ENCODE measurements around the gene RBM11. TPM values are rescaled to one million over a fixed set of nuclear protein-coding genes. Genes with fewer than 3 reads are reported as not detected.

Gene RBM11
- total and polyA plus RNA-seq, 12 donors, result 0.21 to 1.1 (median 0.47) TPM; not detected in 3

DNA sequence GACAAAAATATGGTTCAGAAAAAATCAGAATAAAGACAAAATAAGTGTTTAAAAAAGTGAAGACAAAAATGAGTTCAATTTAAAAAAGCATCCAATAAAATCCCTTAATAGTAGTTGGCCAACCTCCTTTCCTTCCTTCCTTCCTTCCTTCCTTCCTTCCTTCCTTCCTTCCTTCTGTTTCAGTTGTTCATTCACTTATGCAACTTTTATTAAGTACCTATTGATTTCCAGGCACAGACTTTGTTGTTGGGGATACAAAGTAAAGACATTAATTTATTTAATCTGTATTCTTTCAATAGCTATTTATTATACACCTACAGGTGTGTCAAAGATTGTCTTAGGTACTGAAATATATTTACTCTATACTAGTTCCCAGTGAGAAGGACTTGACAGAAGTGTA is 2.8 kb upstream of the RBM11 start:
- DNase-seq (no peak), ATAC-seq (no peak)
- peaks cover 0 to 43% (median 17%) of the 10 kb centered on the region in 7 donors for H3K27me3 ChIP-seq
- no peaks in the 10 kb centered on the region for H3K36me3 ChIP-seq
- no peak overlapping the region for H3K4me3 ChIP-seq
- no peaks in the 10 kb centered on the region for H3K9me3 ChIP-seq
- intact Hi-C loops (cut with DNase I), result no loop called here
- peaks cover 0 to 8% (median 0%) of the 10 kb centered on the region in 9 donors for H3K4me1 ChIP-seq
- H3K27ac ChIP-seq, result no peak overlapping the region
- TF ChIP-seq, protein P1, sequence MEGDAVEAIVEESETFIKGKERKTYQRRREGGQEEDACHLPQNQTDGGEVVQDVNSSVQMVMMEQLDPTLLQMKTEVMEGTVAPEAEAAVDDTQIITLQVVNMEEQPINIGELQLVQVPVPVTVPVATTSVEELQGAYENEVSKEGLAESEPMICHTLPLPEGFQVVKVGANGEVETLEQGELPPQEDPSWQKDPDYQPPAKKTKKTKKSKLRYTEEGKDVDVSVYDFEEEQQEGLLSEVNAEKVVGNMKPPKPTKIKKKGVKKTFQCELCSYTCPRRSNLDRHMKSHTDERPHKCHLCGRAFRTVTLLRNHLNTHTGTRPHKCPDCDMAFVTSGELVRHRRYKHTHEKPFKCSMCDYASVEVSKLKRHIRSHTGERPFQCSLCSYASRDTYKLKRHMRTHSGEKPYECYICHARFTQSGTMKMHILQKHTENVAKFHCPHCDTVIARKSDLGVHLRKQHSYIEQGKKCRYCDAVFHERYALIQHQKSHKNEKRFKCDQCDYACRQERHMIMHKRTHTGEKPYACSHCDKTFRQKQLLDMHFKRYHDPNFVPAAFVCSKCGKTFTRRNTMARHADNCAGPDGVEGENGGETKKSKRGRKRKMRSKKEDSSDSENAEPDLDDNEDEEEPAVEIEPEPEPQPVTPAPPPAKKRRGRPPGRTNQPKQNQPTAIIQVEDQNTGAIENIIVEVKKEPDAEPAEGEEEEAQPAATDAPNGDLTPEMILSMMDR (IDR thresholded peaks at IDR 0.05), result no peak

DNA sequence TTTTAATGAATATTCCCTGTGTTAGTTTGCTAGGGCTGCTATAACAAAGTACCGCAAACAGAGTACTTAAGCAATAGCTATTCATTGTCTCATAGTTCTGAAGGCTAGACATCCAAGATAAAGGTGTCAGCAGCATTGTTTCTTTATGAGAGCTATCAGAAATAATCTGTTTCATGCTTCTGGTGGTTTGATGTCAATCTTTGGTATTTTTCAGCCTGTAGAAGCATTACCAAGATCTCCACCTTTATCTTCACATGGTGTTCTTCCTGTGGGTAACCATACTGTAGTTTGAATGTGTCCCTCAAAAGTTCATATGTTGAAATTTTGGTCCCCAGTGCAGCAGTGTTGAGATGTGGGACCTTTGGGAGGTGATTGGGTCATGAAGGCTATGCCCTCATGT is 7.4 kb downstream of the RBM11 start:
- no peak for ATAC-seq
- intact Hi-C loops (cut with DNase I), result no loop called here
- Histone ChIP-seq H3K27ac (no peak overlapping the region), H3K27me3 (no peaks in the 10 kb centered on the region), H3K4me1 (no peaks in the 10 kb centered on the region), H3K9me3 (peaks cover 0 to 1% (median 0%) of the 10 kb centered on the region in 11 donors), H3K4me3 (no peak overlapping the region), H3K36me3 (no peaks in the 10 kb centered on the region)
- TF ChIP-seq, protein P1 (IDR thresholded peaks at IDR 0.05), result no peak
- DNase-seq, result no peak
- WGBS, 2 donors, result 87 to 92% methylated on average over 1 of the region's 1 CpG

DNA sequence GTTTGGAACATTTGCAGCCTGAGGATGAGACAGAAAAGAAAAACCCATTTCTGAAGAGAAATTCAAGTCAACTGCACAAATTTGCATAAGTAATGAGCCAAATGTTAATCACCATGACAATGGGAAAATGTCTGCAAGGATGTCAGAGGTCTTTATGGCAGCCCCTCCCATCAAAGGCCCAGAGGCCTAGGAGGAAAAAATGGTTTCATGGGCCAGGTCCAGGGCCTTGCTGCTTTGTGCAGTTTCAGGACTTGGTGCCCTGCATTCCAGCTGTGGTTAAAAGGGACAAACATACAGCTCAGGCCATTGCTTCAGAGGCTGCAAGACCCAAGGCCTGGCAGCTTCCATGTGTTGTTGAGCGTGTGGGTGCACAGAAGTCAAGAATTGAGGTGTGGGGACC is 13.4 kb downstream of the RBM11 start:
- no peak for ATAC-seq
- no peaks in the 10 kb centered on the region for H3K36me3 ChIP-seq
- H3K27ac ChIP-seq, result no peak overlapping the region
- DNase-seq, result no peak
- intact Hi-C loops (cut with DNase I), result no loop called here
- WGBS, 2 donors, result 54 to 63% methylated on average over 1 of the region's 1 CpG
- no peak overlapping the region for H3K4me3 ChIP-seq
- H3K27me3 ChIP-seq, result no peaks in the 10 kb centered on the region
- peaks cover 0 to 24% (median 0%) of the 10 kb centered on the region in 11 donors for H3K9me3 ChIP-seq
- H3K4me1 ChIP-seq, result no peaks in the 10 kb centered on the region
- TF ChIP-seq, protein P1 (IDR thresholded peaks at IDR 0.05), result no peak

DNA sequence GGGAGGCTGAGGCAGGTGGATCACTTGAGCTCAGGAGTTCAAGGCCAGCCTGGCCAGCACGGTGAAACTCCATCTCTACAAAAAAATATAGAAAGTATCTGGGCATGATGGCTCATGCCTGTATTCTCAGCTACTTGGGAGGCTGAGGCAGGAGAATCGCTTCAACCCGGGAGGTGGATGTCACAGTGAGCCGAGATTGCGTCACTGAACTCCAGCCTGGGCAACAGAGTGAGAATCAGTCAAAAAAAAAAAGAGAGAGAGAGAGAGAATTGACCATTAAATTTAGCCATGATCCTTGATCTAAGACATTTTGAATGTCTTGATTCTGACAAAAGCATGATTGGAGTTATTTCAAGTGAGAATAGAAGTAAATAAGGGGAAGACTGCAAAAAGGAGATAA is 19.1 kb downstream of the RBM11 start:
- no peaks in the 10 kb centered on the region for H3K27me3 ChIP-seq
- H3K27ac ChIP-seq, result no peak overlapping the region
- DNase-seq, result no peak
- ATAC-seq, result no peak
- intact Hi-C loops (cut with DNase I), result no loop called here
- no peak overlapping the region for H3K4me3 ChIP-seq
- H3K36me3 ChIP-seq, result no peaks in the 10 kb centered on the region
- TF ChIP-seq, protein P1 (IDR thresholded peaks at IDR 0.05), result no peak
- peaks cover 0 to 5% (median 0%) of the 10 kb centered on the region in 11 donors for H3K9me3 ChIP-seq
- 75 to 85% methylated on average over 5 of the region's 5 CpGs for WGBS, 2 donors
- no peaks in the 10 kb centered on the region for H3K4me1 ChIP-seq

All from heart right ventricle (tissue), 16 donors.